COLO668 (cell line): Measurements from ENCODE around the gene TESK2.
A peak's percentile ranks its signal among the peaks of the same experiment; 100 is the strongest.
"Not testable (repeated sequence)": the region's sequence is repeated elsewhere in the genome, so short reads cannot be mapped to it uniquely, and the experiment has no call there.

Source experiments
- DNase-seq: peaks from one replicate; lab custom pipeline; 2025; ENCODE audit not compliant: unreplicated experiment; lab: John Stamatoyannopoulos, UW

Gene TESK2

GRCh38 chr1:45490626-45491486, at the start of gene TESK2:
TSS of gene TESK2 (minus strand) at chr1:45491163. CDS start at chr1:45457785, 33,378 bp downstream.
- peak; percentile 99 for DNase-seq

DNA sequence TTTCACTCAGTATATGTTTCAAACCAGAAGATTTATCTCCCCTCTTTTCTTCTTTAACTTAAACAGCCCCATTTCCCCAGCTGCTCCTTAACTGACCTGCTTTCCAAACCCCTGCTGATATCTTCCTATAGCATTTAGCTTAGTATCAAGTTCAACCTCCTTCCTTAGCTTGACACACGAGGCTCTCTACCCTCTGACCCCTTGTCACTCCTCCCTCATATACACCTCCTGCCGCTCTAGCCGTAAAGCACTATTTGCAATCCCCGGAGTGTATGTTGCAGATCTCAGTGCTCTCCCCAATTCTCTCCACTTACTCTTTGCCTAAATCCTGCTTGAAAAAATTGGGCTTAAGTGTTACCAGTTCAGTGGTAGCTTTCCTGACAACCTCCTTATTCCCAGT, 45.9 kb upstream of the TESK2 start:
- DNase-seq = no peak

- no peak for DNase-seq
Measured at GRCh38 chr1:45535988-45536766, 45.2 kb upstream of the TESK2 start.

DNA sequence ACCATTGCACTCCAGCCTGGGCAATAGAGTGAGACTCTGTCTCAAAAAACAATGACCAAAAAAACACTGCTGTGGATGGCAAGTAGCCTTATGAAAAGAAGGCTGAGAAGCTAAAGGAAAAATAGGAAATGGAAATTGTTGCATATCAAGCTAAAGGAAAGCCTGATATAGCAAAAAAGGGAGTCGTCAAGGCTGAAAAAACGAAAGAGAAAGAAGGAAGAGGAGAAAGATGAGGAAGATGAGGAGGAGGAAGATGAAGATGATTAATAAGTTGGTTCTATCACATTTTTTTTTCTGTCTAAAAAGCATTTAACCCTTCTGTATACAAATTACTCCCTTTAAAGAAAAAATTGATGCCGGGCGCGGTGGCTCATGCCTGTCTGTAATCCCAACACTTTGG, 40.9 kb upstream of the TESK2 start:
- DNase-seq = no peak

DNA sequence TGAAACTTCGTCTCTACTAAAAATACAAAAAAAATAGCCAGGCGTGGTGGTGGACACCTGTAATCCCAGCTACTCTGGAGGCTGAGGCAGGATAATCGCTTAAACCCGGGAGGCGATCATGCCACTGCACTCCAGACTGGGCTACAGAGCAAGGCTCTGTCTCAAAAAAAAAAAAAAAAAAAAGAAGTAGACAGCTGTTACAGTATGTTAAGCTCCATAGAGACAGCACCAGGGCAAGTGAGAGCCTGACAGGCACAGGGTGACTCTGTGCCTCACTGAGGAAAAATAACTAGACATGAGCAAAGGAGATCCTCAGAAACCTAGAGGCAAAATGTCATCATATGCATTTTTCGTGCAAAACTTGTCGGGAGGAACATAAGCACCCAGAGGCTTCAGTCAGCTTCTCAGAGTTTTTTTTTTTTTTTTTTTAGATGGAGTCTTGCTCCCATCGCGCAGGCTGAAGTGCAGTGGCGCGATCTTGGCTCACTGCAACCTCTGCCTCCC, 39.7 kb upstream of the TESK2 start:
- no peak for DNase-seq

DNA sequence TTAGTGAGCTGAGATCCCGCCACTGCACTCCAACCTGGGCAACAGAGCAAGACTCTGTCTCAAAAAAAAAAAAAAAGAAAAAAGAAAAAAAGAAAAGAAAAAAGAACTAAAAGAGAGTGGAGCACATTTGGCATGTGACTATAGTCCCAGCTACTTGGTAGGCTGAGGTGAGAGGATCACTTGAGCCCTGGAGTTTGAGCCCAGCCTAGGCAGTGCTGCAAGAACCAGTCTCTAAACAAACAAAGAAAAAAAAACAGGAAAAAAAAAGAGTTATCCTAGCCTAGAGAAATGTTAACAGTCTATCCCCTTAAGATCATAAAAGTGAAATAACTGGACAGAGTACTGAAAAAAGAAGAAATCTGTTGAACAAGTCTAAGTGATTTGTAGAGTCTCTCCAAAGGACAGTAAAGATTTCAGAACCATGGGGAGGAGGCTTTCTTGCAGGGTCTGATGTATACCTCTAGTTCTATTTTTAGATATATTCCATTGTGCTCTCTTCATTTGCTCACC, 35.2 kb upstream of the TESK2 start:
- DNase-seq = no peak

DNA sequence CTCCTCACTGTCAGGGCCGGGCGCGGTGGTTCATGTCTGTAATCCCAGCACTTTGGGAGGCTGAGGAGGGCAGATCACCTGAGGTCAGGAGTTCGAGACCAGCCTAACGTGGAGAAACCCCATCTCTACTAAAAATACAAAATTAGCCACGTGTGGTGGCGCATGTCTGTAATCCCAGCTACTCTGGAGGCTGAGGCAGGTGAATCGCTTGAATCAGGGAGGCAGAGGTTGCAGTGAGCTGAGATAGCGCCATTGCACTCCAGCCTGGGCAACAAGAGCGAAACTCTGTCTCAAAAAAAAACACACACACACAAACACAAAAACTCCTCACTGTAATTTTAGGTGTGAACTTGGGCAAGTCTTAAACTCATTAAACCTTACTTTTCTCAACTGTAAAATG, 33.0 kb upstream of the TESK2 start:
- not testable (repeated sequence) for DNase-seq

GRCh38 chr1:45523516-45523915, 32.6 kb upstream of the TESK2 start:
- DNase-seq = not testable (repeated sequence)

- no peak for DNase-seq
Measured at GRCh38 chr1:45522324-45523104, 31.6 kb upstream of the TESK2 start.

GRCh38 chr1:45521413-45522323, 30.7 kb upstream of the TESK2 start, which contains the start of gene PRDX1:
TSS of gene PRDX1 (minus strand) at chr1:45521884. CDS start at chr1:45519043, 2,841 bp downstream.
- peak; percentile 99 for DNase-seq

GRCh38 chr1:45519774-45520173, 28.8 kb upstream of the TESK2 start:
- DNase-seq = not testable (repeated sequence)

GRCh38 chr1:45518910-45519309, 27.9 kb upstream of the TESK2 start:
- DNase-seq = no peak

DNA sequence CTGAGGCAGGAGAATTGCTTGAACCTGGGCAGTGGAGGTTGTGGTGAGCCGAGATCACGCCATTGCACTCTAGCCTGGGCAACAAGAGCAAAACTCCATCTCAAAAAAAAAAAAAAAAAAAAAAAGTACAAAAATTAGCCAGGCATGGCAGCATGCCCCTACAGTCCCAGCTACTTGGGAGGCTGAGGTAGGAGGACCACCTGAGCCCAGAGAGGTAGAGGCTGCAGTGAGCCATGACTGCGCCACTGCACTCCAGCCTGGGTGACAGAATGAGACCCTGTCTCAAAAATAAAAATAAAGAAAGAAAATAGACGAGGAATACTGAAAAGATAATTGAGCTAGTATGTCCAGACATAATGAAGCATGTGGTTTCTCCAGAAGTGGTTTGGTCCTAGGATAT, 27.4 kb upstream of the TESK2 start:
- not testable (repeated sequence) for DNase-seq

GRCh38 chr1:45516465-45516864, 25.5 kb upstream of the TESK2 start:
- DNase-seq = no peak

- DNase-seq = no peak
Measured at GRCh38 chr1:45516036-45516435, 25.1 kb upstream of the TESK2 start.

DNA sequence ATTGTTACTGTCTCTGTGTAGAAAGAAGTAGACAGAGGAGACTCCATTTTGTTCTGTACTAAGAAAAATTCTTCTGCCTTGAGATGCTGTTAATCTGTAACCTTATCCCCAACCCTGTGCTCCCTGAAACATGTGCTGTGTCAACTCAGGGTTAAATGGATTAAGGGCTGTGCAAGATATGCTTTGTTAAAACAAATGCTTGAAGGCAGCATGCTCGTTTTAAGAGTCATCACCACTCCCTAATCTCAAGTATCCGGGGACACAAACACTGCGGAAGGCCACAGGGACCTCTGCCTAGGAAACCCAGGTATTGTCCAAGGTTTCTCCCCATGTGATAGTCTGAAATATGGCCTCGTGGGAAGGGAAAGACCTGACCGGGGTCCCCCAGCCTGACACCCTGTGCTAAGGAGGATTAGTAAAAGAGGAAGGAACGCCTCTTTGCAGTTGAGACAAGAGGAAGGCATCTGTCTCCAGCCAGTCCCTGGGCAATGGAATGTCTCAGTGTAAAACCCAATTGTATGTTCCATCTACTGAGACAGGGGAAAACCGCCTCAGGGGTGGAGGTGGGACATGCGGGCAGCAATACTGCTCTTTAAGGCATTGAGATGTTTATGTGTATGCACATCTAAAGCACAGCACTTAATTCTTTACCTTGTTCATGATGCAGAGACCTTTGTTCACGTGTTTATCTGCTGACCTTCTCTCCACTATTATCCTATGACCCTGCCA, 22.7 kb upstream of the TESK2 start:
- not testable (repeated sequence) for DNase-seq

GRCh38 chr1:45512641-45513054, 21.7 kb upstream of the TESK2 start:
- DNase-seq = peak; percentile 78

DNA sequence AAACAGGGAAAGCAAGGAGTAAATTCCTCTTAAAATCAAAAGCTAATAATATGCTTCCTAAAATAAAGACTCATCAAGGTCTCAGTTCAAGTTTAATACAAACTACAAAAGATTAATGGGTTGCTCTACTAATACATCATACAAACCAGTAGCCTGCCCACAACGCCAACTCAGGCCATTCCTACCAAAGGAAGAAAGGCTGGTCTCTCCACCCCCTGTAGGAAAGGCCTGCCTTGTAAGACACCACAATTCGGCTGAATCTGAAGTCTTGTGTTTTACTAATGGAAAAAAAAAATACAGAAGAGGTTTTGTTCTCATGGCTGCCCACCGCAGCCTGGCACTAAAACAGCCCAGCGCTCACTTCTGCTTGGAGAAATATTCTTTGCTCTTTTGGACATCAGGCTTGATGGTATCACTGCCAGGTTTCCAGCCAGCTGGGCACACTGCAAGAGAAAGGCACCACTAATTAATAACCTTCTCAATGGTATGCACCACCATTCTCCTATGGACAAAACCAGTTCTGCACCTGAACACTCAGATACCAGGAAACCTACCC, 20.1 kb upstream of the TESK2 start:
- DNase-seq = no peak
